A673 (cell line): ENCODE data around the gene CHCHD6. TPM values are rescaled to one million over a fixed set of nuclear protein-coding genes. Genes with fewer than 3 reads are reported as not detected.

Experiments used
- BruUV-seq: library from RNA; stranded (reverse); fragments of 400-500 nt; replicated peaks from 2 replicates; lab custom pipeline; 2021; lab: Mats Ljungman, UMichigan
- CTCF ChIA-PET: fragments of 300-600 bp; sonication (Branson Sonifier 250); formaldehyde crosslinking; loops from one replicate; lab custom pipeline; 2022; ENCODE audit warnings: antibody characterized with exemption; lab: Charles Lee
- POLR2A ChIA-PET: fragments of 300-600 bp; sonication (Branson Sonifier 250); formaldehyde crosslinking; loops from one replicate; lab custom pipeline; 2022; ENCODE audit warnings: antibody characterized with exemption; ENCODE audit not compliant: low non-redundant PET; lab: Charles Lee
- DNase-seq: peaks from one replicate; pipeline ENCODE4 v3.0.0-alpha.2; 2015; ENCODE audit warnings: low spot score
- H3K27ac ChIP-seq: fragments of 200-600 bp; sonication (generic); 2 replicates; pipeline ENCODE4 v1.5.1; 2016; ENCODE audit warnings: mixed run types, low read depth, mild to moderate bottlenecking, mixed read lengths, antibody characterized with exemption, low read length; ENCODE audit not compliant: poor library complexity, severe bottlenecking
- H3K27me3 ChIP-seq: fragments of 200-600 bp; sonication (generic); replicated peaks from 2 replicates; pipeline ENCODE4 v1.6.1; 2017; ENCODE audit warnings: mixed run types, low read depth, mild to moderate bottlenecking, mixed read lengths, antibody characterized with exemption, low read length; ENCODE audit not compliant: insufficient read depth, poor library complexity
- H3K36me3 ChIP-seq: fragments of 200-600 bp; sonication (generic); 2 replicates; pipeline ENCODE4 v1.6.1; 2016; ENCODE audit warnings: mixed run types, mild to moderate bottlenecking, mixed read lengths, antibody characterized with exemption, low read length; ENCODE audit not compliant: insufficient read depth, poor library complexity, severe bottlenecking
- H3K4me1 ChIP-seq: fragments of 200-600 bp; sonication (generic); 2 replicates; pipeline ENCODE4 v1.6.1; 2017; ENCODE audit warnings: mixed run types, mild to moderate bottlenecking, mixed read lengths, antibody characterized with exemption, low read length; ENCODE audit not compliant: insufficient read depth, poor library complexity, severe bottlenecking
- H3K4me3 ChIP-seq: fragments of 200-600 bp; sonication (generic); 2 replicates; pipeline ENCODE4 v1.5.1; 2016; ENCODE audit warnings: low read depth, mixed run types, mild to moderate bottlenecking, mixed read lengths, low read length; ENCODE audit not compliant: poor library complexity, severe bottlenecking
- H3K9me3 ChIP-seq: fragments of 200-600 bp; sonication (generic); 2 replicates; pipeline ENCODE4 v1.6.1; 2016; ENCODE audit warnings: mixed run types, low read depth, mild to moderate bottlenecking, mixed read lengths, antibody characterized with exemption, low read length; ENCODE audit not compliant: poor library complexity, severe bottlenecking
- CTCF ChIP-seq: fragments of 300-800, 200-600 bp; sonication (generic); conservative IDR thresholded peaks from 2 replicates; pipeline ENCODE4 v1.5.1; 2017; ENCODE audit warnings: low read depth, mild to moderate bottlenecking, antibody characterized with exemption, low read length, moderate library complexity, mixed read lengths
- EZH2 ChIP-seq: fragments of 200-600 bp; sonication (generic); IDR thresholded peaks from 2 replicates; pipeline ENCODE4 v1.6.1; 2017; ENCODE audit warnings: borderline replicate concordance, low read depth, mild to moderate bottlenecking, mixed read lengths, antibody characterized with exemption, low read length; ENCODE audit not compliant: poor library complexity, severe bottlenecking
- intact Hi-C: fragments of 100-400 bp; cut with micrococcal nuclease; formaldehyde crosslinking; loops from one replicate; pipeline ENCODE4 v1.10.0; 2022; ENCODE audit not compliant: unreplicated experiment
- total RNA-seq: library from RNA; stranded (reverse); gene quantifications from 2 replicates; pipeline ENCODE4 v1.2.3, GENCODE V29; 2021

The CHCHD6 gene
- total RNA-seq, 1 experiment from 2014 or later = 23.3 TPM

- Histone ChIP-seq H3K9me3 (no peaks in the 10 kb centered on the region), H3K4me1 (peaks cover 30% of the 10 kb centered on the region), H3K36me3 (no peaks in the 10 kb centered on the region), H3K4me3 (no peak overlapping the region), H3K27ac (no peak overlapping the region), H3K27me3 (no peaks in the 10 kb centered on the region)
- ChIA-PET POLR2A (no interaction called here), CTCF (no interaction called here)
- BruUV-seq = no TSS peak
- TF ChIP-seq EZH2 (no peak), CTCF (no peak)
- intact Hi-C loops = no loop called here
- DNase-seq = peak; percentile 45
Measured at GRCh38 chr3:126777366-126777765, 73.3 kb downstream of the CHCHD6 start.

- ChIA-PET POLR2A (no interaction called here), CTCF (no interaction called here)
- no TSS peak for BruUV-seq
- Histone ChIP-seq H3K27ac (peak overlapping the region; percentile 81), H3K4me1 (peaks cover 32% of the 10 kb centered on the region), H3K9me3 (no peaks in the 10 kb centered on the region), H3K4me3 (no peak overlapping the region), H3K36me3 (no peaks in the 10 kb centered on the region), H3K27me3 (no peaks in the 10 kb centered on the region)
- TF ChIP-seq CTCF (no peak), EZH2 (no peak)
- DNase-seq = no peak
- intact Hi-C loops = no loop called here
Measured at GRCh38 chr3:126780666-126781065, 76.6 kb downstream of the CHCHD6 start.

- TF ChIP-seq EZH2 = no peak
- no peak for TF ChIP-seq CTCF
- H3K36me3 ChIP-seq = no peaks in the 10 kb centered on the region
- DNase-seq = no peak
- H3K27ac ChIP-seq = peak overlapping the region; percentile 81
- no peak overlapping the region for H3K4me3 ChIP-seq
- intact Hi-C loops = no loop called here
- no peaks in the 10 kb centered on the region for H3K9me3 ChIP-seq
- POLR2A ChIA-PET = no interaction called here
- no peaks in the 10 kb centered on the region for H3K27me3 ChIP-seq
- H3K4me1 ChIP-seq = peaks cover 32% of the 10 kb centered on the region
- CTCF ChIA-PET = no interaction called here
- no TSS peak for BruUV-seq
Measured at GRCh38 chr3:126781406-126781805, 77.4 kb downstream of the CHCHD6 start.
